Stimulated activated CD8-positive, alpha-beta memory T cell treated with anti-CD3 and anti-CD28 coated beads, Interleukin-15, amount 100 ng/mL, for 48 hours (primary cell): Measurements from ENCODE around the gene NBPF8.
A peak's percentile ranks its signal among the peaks of the same experiment; 100 is the strongest.
"Not testable (repeated sequence)": the region's sequence is repeated elsewhere in the genome, so short reads cannot be mapped to it uniquely, and the experiment has no call there.

Experiments
- DNase-seq, 2 donors: peaks; one replicate each; pipeline ENCODE4 v3.0.0-alpha.2; 2020; ENCODE audit warnings: low read depth in 2 of 2

The NBPF8 gene

GRCh38 chr1:120414911-120415480 is at the start of gene NBPF8:
Gene NBPF8, plus strand, starts transcription at chr1:120415035. Its CDS starts 21,488 bp downstream, at chr1:120436523.
- peak; percentile 60 to 65 for DNase-seq

GRCh38 chr1:120367709-120368108 is 47.1 kb upstream of the NBPF8 start:
- not testable (repeated sequence) for DNase-seq

DNA sequence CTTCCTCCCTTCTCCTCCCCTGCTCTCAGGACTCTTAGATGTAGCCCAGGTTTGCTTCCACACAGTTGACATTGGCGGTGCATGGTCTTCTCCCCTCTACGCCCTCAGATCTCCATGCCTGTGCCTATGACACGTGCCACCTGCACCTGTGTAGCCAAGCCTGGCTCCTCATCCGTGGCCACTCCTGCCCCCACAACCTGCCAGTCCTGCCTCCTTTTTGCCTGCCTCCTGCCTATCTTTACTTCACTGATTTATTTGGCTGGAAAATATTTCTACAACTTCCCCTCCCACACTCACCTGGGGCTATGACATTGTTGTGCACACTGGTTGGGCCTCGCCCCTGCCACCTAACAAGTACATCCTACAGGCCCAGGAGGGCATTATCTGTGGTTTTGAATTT is 28.2 kb upstream of the NBPF8 start:
- not testable (repeated sequence) for DNase-seq

DNA sequence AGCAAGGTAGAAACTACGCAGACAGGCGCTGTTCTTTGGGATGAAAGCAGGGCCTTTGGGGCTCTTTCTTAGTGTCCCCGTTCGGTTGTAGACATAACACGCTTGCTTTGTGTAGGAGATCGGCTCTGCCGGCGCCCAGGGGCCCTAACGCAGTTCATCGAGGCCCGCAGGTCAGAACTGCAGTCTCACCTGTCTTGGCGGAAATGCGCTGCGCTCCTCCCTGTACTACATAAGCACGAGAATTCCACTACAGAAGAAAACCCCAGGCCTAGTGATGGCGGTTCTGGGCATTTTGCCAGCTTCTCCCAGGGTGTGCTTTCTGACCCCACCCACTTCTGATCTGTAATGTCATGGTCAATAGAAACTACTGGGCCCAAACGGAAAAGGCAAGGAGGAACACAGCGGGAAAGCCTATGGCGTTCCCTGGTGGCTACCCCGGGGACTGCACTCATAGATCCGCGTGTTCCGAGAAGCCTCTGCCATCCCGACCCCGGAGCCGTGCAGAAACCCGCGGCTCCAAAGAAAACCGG is 26.2 kb upstream of the NBPF8 start:
- not testable (repeated sequence) for DNase-seq

DNA sequence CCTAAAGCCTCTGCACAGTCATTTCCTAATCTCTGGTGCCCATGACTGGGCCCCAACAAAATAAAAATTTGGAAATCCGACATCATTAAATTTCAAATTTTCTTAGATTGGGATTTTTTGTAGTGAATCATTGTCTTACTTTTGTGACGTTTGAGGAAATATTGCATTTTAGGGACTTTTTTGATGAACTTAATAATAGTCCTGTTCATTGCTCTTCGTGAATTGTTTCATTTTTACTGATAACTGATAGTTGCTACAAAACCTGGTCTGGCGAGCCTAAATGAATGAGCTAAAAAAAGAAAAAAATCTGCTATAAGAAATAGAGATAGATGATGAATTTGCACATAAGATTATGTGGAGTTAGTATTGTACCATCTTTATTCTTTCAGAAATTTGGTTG is 23.5 kb upstream of the NBPF8 start:
- DNase-seq, result not testable (repeated sequence)

DNA sequence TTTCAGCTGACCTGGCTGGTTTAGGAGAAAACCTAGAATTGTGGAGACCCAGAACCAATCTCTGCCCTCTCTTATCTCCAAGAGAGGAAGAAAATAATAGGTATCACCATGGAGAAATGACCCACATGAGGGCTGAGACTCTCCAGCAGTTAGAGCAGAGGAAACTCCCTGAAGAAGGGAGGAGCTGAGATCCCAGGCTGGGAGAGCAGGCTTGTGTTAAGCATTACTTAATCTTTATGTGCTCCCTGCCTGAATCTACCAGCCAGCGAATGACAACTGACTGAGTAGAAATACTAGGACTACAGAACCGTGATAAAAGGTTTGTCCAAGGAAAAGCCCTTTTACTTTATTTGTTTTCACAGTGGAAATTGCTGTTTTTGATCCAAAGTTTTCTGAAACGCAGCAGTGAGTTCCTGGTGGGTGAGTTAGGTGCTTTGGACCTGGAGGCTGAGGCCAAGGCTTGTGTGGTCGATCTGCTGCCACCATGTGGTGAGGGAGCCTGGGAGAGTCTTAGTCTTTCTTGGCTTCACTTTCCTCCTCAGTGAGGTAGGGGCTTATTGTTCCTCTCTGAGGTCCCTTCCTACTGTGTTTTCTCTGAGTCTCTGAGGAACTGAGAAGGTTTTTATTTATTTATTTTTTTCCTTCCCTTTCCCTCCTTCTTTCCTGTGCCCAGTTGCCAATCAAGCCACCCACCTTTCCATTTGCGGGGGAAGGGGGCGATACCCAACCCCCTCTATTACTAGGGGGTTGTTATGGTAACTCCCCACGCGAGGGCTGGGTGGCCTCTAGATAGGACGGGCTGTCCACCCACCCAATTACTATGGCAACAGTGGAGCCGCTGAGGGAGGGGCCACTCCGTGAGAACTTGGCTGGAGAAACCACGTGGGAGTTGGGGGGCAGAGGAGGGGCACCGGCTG is 21.3 kb upstream of the NBPF8 start:
- DNase-seq, result not testable (repeated sequence)

GRCh38 chr1:120405348-120405747 is 9.5 kb upstream of the NBPF8 start:
- DNase-seq, result not testable (repeated sequence)

DNA sequence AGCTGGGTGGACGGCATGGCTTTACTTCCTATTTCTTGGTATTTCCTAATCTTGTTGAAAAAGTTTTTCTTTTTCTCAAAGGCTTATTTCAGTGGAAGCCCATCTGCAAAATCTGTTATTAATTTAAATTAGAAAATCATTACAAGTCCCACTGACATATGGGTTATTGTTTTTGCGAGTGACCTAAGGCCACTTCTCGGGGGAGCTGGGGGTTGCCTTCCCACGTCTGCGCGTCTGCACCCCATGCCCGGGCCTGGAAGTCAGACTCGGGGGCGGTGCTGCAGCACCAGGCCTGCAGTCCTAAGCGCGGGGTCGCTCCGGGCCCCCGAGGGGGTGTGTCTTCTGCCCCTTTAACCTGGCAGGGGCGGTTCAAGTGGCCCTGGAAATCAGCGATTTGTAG is 384 bp upstream of the NBPF8 start:
- DNase-seq, result not testable (repeated sequence)

GRCh38 chr1:120415492-120415961 is 692 bp downstream of the NBPF8 start:
- peak in 1 of 2 donors; percentile 25 for DNase-seq

GRCh38 chr1:120425063-120425462 is 10.2 kb downstream of the NBPF8 start:
- not testable (repeated sequence) for DNase-seq

GRCh38 chr1:120431626-120432025 is 16.8 kb downstream of the NBPF8 start:
- DNase-seq, result not testable (repeated sequence)

GRCh38 chr1:120433831-120434230 is 19.0 kb downstream of the NBPF8 start:
- DNase-seq, result not testable (repeated sequence)

DNA sequence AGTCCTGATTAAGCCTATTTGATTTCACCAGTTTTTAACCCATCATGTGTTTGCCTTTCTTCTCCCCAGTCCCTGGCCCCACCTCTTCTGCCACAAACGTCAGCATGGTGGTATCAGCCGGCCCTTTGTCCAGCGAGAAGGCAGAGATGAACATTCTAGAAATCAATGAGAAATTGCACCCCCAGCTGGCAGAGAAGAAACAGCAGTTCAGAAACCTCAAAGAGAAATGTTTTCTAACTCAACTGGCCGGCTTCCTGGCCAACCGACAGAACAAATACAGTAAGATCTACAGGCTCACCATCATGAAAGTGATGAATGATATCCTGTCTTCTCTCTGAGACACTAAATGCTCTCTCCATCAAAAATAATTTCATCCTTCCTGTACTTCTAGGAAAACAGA is 34.3 kb downstream of the NBPF8 start:
- DNase-seq, result not testable (repeated sequence)
